ENCODE results near the gene CACNA2D3.

Gene CACNA2D3

DNA sequence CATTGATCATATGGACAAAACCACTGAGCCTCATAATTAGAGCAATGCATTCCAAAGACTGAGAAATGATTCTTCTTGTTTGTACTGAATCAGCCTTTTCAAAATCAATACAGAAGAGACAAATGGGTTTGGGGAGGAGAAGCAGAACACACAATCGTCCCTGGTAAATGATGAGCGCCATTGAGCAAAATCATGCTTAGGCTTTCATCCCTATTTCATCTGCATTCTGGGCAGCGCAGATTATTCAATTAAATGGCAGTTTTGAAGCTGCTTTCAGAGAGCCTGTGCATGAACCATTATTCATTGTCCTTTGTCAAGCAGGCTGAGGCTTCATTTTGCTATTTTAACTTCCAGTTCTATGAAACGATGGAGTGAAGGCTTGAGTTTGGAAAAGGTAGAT is 371.9 kb downstream of the CACNA2D3 start:
- DNase-seq = no peak

- DNase-seq = no peak
Measured at GRCh38 chr3:54506603-54507002, 384.3 kb downstream of the CACNA2D3 start.

DNA sequence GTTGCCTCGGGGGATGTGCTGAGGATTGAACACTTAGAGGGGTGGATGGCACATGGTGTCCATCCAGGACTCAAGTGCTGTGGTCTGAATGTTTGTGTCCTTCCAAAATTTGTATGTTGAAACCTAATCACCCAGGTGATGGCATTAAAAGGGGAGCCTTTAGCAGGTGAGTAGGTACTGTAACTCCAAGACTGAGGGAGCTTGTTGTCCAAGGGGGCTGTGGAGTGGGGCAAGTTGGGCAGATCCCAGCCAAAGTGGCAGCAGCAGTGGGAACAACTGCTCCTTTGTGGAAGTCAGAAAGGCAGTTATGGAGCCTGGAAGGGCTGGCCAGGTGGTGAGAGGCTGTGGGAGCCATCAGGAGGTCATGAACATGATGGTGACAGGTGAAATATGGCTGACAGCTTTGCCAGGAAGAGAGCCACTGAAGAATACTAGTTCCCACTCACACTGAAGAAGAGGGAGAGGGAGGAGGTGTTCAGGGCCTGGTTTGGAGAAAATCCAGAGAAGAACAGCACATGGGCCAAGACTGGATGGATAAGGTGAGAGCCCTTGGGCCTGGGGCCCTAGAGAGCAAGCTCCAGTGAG is 385.6 kb downstream of the CACNA2D3 start:
- DNase-seq = no peak

GRCh38 chr3:54510506-54510905 is 388.2 kb downstream of the CACNA2D3 start:
- no peak for DNase-seq

GRCh38 chr3:54511766-54512365 is 389.5 kb downstream of the CACNA2D3 start:
- no peak for DNase-seq

- no peak for DNase-seq
Measured at GRCh38 chr3:54514006-54514405, 391.7 kb downstream of the CACNA2D3 start.

DNA sequence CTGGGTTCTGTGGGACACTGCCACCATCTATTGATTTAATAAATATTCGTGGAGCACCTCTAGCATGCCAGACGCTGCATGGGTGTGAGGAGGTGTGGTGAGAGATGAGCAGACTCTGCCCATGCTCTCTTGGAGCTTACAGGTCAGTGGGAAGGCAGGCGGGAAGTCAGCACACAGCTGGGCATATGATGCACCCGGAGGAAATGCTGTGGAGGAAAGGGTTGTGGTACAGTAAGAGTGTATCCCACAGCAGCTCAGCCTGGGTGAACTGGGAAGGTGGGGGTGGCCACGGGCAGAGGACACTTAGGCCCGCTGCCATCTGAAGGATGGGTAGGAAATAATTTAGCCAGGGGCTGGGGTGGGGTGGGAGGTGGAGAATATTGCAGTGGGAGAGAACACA is 392.1 kb downstream of the CACNA2D3 start:
- DNase-seq = no peak

DNA sequence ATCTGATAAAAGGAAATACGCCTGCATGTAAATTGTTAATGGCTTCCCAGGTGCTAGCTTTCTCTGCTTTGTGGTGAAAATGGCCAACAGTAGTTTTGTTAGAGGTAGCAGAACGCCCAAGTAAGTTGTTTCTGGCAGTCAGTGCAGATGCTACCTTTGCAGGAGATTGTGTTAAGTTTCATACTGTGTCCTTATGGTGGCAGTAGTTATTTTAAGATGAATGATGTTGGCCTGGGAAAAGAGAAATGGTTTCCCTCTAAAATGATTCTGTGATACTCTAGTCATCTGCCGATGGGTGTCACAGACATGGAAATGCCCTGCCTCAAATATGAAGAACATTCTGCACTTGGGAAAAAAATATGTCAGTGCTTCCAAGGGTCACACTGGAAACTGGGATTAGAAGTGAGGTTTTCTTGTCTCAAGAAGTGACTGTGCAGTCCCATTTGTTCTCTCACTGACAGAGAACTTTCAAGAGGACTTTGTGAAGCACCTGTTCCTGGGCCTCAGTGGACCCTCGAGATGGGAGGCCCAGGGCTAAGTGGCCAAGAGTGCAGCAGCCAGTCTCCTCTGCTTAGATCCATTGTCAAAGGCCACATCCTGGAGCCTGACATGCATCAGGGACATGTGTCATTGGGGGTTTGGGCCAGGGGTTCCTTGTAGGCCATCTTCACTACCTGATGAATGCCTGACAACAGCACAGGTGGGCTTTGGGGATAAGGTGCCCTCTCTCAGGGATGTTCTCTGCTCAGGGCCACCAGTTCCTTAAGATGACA is 393.3 kb downstream of the CACNA2D3 start:
- no peak for DNase-seq

- DNase-seq = no peak
Measured at GRCh38 chr3:54517424-54517823, 395.1 kb downstream of the CACNA2D3 start.

DNA sequence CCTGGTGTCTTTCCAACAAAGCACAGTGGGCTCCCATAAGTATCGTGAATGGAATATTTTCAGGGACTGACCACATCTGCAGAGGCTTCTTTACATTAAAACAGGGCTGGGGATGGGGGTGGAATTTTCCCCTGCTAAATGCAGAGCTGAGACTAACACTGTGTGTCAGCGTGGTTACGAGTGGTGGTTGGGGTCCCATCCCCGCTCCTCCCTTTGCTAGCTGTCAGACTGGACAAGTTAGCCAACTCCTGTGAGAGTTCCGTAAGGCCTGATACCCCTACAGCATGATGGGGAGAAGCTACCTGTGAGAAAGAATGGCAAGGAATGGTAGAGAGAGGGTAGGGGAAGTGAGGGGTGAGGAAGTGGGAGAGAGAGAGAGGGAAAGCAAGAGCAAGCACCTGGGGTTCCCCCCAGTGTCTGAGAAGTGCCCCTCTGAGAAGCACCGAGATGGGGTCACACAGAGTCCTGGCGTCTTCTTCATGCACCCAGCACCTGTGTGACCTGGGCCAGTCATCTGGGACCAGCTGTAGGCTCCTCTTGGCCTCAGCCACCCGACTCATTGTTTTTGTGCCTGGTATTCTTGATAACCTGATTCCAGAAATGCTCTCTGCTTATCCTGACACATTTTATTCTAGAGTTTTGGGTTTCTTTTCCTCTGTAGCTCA is 395.8 kb downstream of the CACNA2D3 start:
- DNase-seq = no peak

GRCh38 chr3:54519493-54519892 is 397.1 kb downstream of the CACNA2D3 start:
- no peak for DNase-seq

DNA sequence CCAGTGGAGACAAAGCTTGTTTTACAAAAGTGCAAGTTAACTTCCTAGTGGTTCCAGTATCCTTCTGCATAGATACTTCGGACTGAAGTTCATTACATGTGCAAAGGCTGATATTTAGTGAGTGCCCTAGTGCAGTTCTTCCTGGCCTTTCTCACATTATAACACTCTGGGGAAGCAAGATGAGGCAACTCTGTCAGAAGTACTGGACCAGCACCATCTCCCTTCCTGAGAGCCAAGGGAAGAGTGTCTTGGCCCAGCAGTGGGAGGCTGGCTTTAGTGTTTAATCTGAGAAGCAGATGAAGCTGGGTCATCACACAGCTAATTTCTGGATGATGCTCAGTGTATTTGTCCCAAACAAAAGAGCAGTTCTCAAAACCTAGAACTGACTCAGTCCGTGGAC is 397.7 kb downstream of the CACNA2D3 start:
- no peak for DNase-seq

- DNase-seq = no peak
Measured at GRCh38 chr3:54527521-54527920, 405.2 kb downstream of the CACNA2D3 start.

DNA sequence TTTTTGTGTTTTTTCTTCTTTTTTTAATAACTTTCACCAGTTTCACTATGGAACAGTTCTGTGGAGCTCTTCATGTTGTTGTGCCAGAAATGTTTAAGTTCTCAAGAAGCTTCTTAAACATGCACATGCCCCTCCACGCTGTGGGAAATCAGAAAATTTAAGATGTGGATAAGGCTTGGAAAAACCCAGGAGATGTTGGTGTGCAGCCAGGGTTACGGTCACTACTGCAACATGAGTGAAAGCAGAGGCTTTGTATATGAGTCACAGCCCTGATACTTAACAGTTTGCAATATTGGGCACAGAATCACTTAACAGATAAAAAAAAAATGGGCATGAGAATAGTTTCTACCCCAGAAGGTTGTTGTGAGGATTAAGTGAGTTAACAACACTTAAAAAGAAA is 405.6 kb downstream of the CACNA2D3 start:
- DNase-seq = no peak

DNA sequence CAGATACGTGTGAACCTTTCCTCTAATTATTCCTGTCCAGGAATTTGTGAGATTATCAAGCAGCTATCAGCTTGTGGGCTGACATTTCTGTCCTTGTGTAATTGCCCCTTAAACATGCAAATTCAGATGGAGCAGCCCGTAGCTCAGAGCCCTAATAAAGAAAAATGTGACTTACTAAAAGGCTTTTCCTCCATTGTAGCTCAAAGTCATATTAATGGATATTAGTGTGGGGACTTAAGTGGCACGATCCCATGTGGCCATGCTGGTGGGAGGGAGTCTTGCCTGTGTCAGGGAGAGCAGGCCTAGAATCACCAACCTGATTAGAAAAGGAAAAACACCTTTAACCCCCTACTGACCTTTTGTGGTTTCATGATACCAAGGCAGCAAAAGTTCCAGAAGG is 406.3 kb downstream of the CACNA2D3 start:
- no peak for DNase-seq

DNA sequence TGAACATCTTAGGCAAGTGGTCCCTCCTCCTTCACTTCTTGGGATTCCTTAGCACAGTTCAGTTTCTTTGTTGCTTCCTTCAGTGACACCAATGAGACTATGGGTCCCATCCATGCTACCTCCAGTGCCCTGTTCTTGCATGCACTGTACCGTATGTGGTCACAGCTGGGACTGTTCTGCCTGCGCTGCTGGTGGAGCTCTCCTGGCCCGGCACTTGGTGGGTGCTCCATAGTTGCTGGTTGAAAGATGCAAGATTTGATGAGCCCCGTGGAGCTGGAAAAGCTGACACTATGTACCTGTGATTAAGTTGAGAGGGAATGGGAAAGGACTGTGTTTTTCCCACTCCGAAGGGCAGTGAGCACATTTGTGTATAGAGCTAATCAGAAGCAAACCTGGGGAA is 407.7 kb downstream of the CACNA2D3 start:
- DNase-seq = no peak

GRCh38 chr3:54530944-54531343 is 408.6 kb downstream of the CACNA2D3 start:
- DNase-seq = no peak

- DNase-seq = no peak
Measured at GRCh38 chr3:54531741-54532140, 409.4 kb downstream of the CACNA2D3 start.

- DNase-seq = no peak
Measured at GRCh38 chr3:54533856-54534255, 411.5 kb downstream of the CACNA2D3 start.

DNA sequence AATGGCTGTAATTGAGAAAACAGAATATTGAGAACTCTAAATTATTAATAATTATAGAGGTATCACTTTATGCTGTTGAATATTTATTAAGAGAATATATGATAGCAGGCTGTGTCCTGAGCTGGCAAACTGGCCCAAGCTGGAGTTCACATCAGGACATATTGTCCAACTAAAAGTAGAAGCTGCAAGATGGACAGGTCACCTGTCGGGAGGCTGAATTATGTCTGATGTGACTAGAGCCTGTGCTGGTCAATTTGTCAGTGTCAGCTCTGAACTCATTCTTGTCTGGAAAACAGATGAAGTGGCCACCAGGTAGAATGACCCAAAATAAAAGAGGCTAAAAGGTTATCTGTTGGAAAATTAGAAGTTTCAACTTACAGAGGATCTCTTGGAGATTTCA is 413.3 kb downstream of the CACNA2D3 start:
- DNase-seq = no peak

- no peak for DNase-seq
Measured at GRCh38 chr3:54536450-54536849, 414.1 kb downstream of the CACNA2D3 start.

GRCh38 chr3:54537506-54537905 is 415.2 kb downstream of the CACNA2D3 start:
- no peak for DNase-seq

DNA sequence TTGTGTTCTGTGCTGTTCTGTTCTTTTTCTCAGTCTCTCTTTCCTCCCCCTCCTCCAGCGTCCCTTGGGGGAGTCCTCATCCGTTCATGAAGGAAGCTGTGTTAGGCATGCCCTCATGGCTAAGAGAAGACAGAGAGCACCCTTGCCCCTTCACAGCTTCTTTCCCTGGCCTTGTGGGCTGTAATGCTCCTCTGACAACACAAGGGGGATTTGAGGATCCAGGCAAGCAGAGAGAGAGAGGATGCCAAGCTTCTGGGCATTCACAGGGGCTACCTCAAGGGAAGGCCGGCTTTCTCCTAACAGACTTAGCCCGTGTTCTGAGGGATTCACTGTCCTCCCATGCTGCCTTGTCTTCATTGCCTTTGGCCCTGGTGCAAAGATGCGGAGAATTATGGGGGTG is 416.0 kb downstream of the CACNA2D3 start:
- DNase-seq = no peak

GRCh38 chr3:54541369-54541768 is 419.0 kb downstream of the CACNA2D3 start:
- DNase-seq = no peak
